ENCODE results near the gene KRI1. TPM values are rescaled to one million over a fixed set of nuclear protein-coding genes. Genes with fewer than 3 reads are reported as not detected.

Gene KRI1
- total and polyA plus RNA-seq, 2 of the 8 experiments (the other 6 are each of a cell fraction or from before 2014, with no cell fraction given) = 14.2 to 45.2 TPM

DNA sequence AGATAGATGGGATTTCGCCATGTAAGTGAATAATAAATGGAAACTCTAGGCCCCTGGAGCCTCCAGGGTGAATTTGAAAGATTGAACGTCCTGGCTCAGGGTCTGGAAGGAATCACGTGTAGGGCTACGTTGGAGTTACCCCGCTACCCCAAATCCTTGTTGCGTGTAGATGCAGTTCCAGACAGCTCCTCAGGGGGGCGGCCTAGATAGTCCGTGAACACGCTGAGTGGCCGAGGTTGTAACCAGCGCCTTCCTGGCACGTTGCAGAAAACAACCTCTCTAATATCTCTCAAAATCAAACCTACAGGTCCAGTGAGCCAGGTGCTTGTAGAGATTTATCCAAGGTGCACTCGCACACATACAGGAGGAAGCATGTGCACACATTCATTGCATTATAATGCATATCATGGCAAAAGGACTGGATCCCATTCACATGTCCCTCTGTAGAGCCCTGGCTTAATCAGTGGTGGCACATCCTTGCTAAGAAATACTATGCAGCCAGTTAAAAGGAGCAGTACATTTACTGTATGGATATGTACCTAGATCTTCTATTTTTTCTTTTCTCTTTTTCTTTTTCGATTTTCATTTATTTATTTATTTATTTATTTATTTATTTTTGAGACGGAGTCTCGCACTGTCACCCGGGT is 60.1 kb downstream of the KRI1 start (continued):
- TF ChIP-seq CBX8 (IDR thresholded peaks at IDR 0.05; ENCODE audit: borderline replicate concordance, low read depth, low read length) (no peak), ZNF274 (IDR thresholded peaks at IDR 0.05; ENCODE audit: borderline replicate concordance, extremely low read depth, low read length) (no peak), CBX5 (IDR thresholded peaks at IDR 0.05; ENCODE audit: low read depth, low read length) (no peak), EP300 (IDR thresholded peaks at IDR 0.05; ENCODE audit: borderline replicate concordance in 1 of 2, low read depth in 2 of 2, low read length in 2 of 2) (no peak), SP2 (IDR thresholded peaks at IDR 0.05; ENCODE audit: low read length) (no peak), YY1 (IDR thresholded peaks at IDR 0.05; ENCODE audit: low read depth, low read length) (no peak), EGR1 (IDR thresholded peaks at IDR 0.05; ENCODE audit: borderline replicate concordance, low read depth, low read length) (no peak)
- TF ChIP-seq, protein P1, sequence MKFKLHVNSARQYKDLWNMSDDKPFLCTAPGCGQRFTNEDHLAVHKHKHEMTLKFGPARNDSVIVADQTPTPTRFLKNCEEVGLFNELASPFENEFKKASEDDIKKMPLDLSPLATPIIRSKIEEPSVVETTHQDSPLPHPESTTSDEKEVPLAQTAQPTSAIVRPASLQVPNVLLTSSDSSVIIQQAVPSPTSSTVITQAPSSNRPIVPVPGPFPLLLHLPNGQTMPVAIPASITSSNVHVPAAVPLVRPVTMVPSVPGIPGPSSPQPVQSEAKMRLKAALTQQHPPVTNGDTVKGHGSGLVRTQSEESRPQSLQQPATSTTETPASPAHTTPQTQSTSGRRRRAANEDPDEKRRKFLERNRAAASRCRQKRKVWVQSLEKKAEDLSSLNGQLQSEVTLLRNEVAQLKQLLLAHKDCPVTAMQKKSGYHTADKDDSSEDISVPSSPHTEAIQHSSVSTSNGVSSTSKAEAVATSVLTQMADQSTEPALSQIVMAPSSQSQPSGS (IDR thresholded peaks at IDR 0.05; ENCODE audit: low read length) = no peak
- TF ChIP-seq, protein P2, sequence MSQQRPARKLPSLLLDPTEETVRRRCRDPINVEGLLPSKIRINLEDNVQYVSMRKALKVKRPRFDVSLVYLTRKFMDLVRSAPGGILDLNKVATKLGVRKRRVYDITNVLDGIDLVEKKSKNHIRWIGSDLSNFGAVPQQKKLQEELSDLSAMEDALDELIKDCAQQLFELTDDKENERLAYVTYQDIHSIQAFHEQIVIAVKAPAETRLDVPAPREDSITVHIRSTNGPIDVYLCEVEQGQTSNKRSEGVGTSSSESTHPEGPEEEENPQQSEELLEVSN (IDR thresholded peaks at IDR 0.05) = peak; percentile 53
